Measurements from ENCODE around the gene SPECC1. TPM values are rescaled to one million over a fixed set of nuclear protein-coding genes. Genes with fewer than 3 reads are reported as not detected.

SPECC1 gene
- total RNA-seq, 1 donor from 2014 or later, result 93.1 TPM

DNA sequence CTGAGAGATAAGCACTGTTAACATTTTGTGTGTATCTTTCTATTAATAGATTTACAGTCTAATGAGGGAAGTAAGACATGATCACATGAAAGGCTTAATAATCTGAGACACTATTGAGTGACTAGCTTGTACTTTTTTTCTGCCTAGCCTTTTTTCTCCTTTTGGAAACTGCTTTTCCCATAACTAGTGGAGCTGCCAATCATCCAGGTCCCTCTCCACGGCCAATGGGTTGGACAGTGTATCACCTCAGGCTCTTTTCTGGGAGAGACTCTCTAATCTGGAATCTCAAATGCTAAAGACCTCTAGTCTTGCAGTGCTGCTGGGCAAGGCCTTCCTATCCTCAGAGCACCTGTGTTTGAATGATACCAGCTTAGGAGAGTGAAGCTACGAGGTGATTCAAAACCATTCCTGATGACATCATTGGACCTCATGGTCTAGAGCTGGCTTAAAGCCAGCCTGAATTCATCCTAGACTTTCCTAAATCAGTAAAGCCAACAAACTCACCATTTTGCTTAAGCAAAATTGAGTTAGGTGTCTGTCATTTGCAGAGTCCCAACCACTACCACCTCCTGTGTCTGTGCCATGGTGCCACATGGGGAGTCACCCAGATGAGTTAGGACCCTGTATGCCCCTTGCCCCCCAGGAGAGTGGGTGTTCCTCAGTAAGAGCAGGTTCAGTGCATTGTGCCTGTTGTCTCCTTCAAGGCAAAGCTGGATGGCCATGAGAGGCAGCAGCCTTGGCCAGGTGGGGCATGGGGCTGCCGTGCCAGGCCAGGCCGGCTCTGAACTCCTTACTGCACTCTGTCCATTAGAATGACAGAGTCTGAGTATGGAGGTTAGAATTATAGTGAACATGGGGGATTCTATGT, 62.9 kb downstream of the SPECC1 start:
- H3K36me3 ChIP-seq, result no peaks in the 10 kb centered on the region
- DNase-seq (ENCODE audit: low spot score), result no peak
- Mint-ChIP-seq H3K36me3 (no peaks in the 10 kb centered on the region), H3K9me3 (no peaks in the 10 kb centered on the region), H3K4me1 (peaks cover 16% of the 10 kb centered on the region), H3K27me3 (ENCODE audit: insufficient read depth, low read depth) (peaks cover 3% of the 10 kb centered on the region), H3K4me3 (no peak overlapping the region), H3K27ac (no peak overlapping the region)
- no peak overlapping the region for H3K4me3 ChIP-seq
- no peaks in the 10 kb centered on the region for H3K9me3 ChIP-seq (ENCODE audit: low read depth)
- no peak overlapping the region for H2AFZ ChIP-seq (replicated peaks)
- no peaks in the 10 kb centered on the region for H3F3A ChIP-seq (ENCODE audit: low read depth)
- TF ChIP-seq EZH2 (IDR thresholded peaks at IDR 0.05) (no peak), EZH2phosphoT487 (IDR thresholded peaks at IDR 0.05) (no peak)
- TF ChIP-seq, protein P1, sequence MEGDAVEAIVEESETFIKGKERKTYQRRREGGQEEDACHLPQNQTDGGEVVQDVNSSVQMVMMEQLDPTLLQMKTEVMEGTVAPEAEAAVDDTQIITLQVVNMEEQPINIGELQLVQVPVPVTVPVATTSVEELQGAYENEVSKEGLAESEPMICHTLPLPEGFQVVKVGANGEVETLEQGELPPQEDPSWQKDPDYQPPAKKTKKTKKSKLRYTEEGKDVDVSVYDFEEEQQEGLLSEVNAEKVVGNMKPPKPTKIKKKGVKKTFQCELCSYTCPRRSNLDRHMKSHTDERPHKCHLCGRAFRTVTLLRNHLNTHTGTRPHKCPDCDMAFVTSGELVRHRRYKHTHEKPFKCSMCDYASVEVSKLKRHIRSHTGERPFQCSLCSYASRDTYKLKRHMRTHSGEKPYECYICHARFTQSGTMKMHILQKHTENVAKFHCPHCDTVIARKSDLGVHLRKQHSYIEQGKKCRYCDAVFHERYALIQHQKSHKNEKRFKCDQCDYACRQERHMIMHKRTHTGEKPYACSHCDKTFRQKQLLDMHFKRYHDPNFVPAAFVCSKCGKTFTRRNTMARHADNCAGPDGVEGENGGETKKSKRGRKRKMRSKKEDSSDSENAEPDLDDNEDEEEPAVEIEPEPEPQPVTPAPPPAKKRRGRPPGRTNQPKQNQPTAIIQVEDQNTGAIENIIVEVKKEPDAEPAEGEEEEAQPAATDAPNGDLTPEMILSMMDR (IDR thresholded peaks at IDR 0.05), result no peak
- no peak overlapping the region for H3K4me2 ChIP-seq
- H3K27ac ChIP-seq, result no peak overlapping the region
- no peaks in the 10 kb centered on the region for H3K27me3 ChIP-seq
- H4K20me1 ChIP-seq (ENCODE audit: low read depth), result no peaks in the 10 kb centered on the region
- H3K79me2 ChIP-seq (ENCODE audit: low read depth), result no peaks in the 10 kb centered on the region
- H3K9ac ChIP-seq, result no peak overlapping the region
- peaks cover 3% of the 10 kb centered on the region for H3K4me1 ChIP-seq

DNA sequence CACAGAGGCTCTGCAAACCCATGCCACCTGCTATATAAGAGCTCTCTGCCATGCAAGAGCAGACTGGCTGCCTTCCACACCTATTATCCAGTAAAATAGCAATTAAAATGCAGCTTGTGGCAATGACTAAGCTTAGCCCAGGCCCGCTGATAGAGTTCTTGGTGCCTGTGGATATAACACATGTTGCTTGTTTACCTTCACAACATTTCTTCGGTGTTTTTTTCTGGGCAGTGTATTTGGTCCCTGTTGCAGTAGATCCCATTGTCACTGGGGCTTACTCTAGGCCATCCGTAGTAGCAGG, 63.5 kb downstream of the SPECC1 start:
- H3K9ac ChIP-seq, result no peak overlapping the region
- H4K20me1 ChIP-seq (ENCODE audit: low read depth), result no peaks in the 10 kb centered on the region
- Mint-ChIP-seq H3K27me3 (ENCODE audit: insufficient read depth, low read depth) (peaks cover 3% of the 10 kb centered on the region), H3K4me1 (peaks cover 16% of the 10 kb centered on the region), H3K9me3 (no peaks in the 10 kb centered on the region), H3K27ac (no peak overlapping the region), H3K4me3 (no peak overlapping the region), H3K36me3 (no peaks in the 10 kb centered on the region)
- H3K4me2 ChIP-seq, result no peak overlapping the region
- H3K27me3 ChIP-seq, result no peaks in the 10 kb centered on the region
- H3K27ac ChIP-seq, result no peak overlapping the region
- H2AFZ ChIP-seq (replicated peaks), result no peak overlapping the region
- TF ChIP-seq, protein P1 (IDR thresholded peaks at IDR 0.05), result no peak
- TF ChIP-seq EZH2phosphoT487 (IDR thresholded peaks at IDR 0.05), result no peak
- no peak for TF ChIP-seq EZH2 (IDR thresholded peaks at IDR 0.05)
- peaks cover 3% of the 10 kb centered on the region for H3K4me1 ChIP-seq
- H3K4me3 ChIP-seq, result no peak overlapping the region
- no peaks in the 10 kb centered on the region for H3F3A ChIP-seq (ENCODE audit: low read depth)
- no peaks in the 10 kb centered on the region for H3K36me3 ChIP-seq
- no peaks in the 10 kb centered on the region for H3K79me2 ChIP-seq (ENCODE audit: low read depth)
- no peaks in the 10 kb centered on the region for H3K9me3 ChIP-seq (ENCODE audit: low read depth)
- no peak for DNase-seq (ENCODE audit: low spot score)

DNA sequence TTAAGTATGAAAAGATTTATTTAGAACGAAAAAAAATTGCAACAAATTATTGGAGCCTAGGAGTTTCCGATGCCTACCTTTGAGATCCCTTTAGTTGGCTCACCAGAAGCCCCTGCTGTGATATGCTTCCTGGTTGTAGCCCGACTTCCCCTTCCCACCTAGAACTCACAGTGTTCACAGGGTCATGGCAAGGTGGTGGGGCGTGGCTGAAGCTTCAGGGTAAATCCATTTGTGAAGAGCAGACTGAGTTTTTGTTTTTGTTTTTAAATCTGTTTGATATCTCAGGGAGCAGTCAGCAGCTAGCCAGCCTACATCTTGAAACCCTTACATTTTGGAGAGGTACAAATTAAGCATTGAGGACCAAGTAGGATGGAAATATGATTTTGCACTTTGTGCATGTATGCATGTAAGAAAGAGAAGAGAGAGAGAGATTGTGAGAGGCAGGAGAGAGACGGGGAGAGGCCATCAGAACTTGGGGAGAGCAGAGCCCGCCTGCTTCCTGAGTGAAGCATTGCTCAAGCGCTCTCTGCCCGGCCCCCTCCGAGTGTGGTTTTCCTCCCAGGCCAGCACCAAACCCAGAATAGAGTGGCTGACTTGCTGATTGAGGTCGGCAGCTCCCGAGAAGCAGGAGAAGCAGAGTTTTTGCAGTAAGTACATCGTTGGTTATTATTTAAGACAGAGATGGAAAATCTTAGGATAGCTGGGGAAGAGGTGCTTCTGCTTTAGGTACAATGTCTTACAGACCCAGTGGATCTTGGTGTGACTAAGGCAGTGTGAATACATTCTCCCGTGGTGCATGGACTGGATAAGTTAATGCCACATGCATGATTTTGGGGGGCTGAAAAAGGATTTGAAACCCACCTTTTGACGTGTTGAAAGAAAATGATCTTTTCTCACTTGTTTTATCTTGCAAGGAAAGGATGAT, 64.2 kb downstream of the SPECC1 start:
- Histone ChIP-seq H3K9ac (no peak overlapping the region), H3K36me3 (no peaks in the 10 kb centered on the region), H4K20me1 (ENCODE audit: low read depth) (no peaks in the 10 kb centered on the region), H3K27me3 (no peaks in the 10 kb centered on the region), H3K4me2 (no peak overlapping the region), H3K9me3 (ENCODE audit: low read depth) (no peaks in the 10 kb centered on the region), H3K79me2 (ENCODE audit: low read depth) (no peaks in the 10 kb centered on the region), H3K4me3 (no peak overlapping the region), H3F3A (ENCODE audit: low read depth) (no peaks in the 10 kb centered on the region), H2AFZ (replicated peaks) (no peak overlapping the region), H3K4me1 (peaks cover 3% of the 10 kb centered on the region), H3K27ac (no peak overlapping the region)
- peaks cover 3% of the 10 kb centered on the region for H3K27me3 Mint-ChIP-seq (ENCODE audit: insufficient read depth, low read depth)
- H3K27ac Mint-ChIP-seq, result no peak overlapping the region
- H3K4me1 Mint-ChIP-seq, result peaks cover 16% of the 10 kb centered on the region
- H3K36me3 Mint-ChIP-seq, result no peaks in the 10 kb centered on the region
- TF ChIP-seq EZH2 (IDR thresholded peaks at IDR 0.05), result no peak
- no peak for TF ChIP-seq EZH2phosphoT487 (IDR thresholded peaks at IDR 0.05)
- TF ChIP-seq, protein P1 (IDR thresholded peaks at IDR 0.05), result no peak
- DNase-seq (ENCODE audit: low spot score), result no peak
- no peak overlapping the region for H3K4me3 Mint-ChIP-seq
- H3K9me3 Mint-ChIP-seq, result no peaks in the 10 kb centered on the region
